Esophagus muscularis mucosa (tissue), 4 donors: ENCODE data around the gene AANAT. TPM values are rescaled to one million over a fixed set of nuclear protein-coding genes. Genes with fewer than 3 reads are reported as not detected.

Experiments
- DNase-seq: peaks from one replicate; pipeline ENCODE4 v3.0.0-alpha.2; 2017; ENCODE audit errors: extremely low spot score
- H3K27ac ChIP-seq, 4 donors: fragments of 200-600 bp; sonication (generic); replicated peaks in 1 of 4; 1 replicate in 3 of 4; 2 replicates in 1 of 4; pipeline ENCODE4 v1.5.1; 2016 to 2019; ENCODE audit warnings: mild to moderate bottlenecking in 1 of 4
- H3K27me3 ChIP-seq, 4 donors: fragments of 200-600 bp; sonication (generic); one replicate each; pipeline versions ENCODE4 v1.5.1 to v1.6.0; 2016 to 2019
- H3K36me3 ChIP-seq, 4 donors: fragments of 200-600 bp; sonication (generic); one replicate each; pipeline ENCODE4 v1.5.1; 2016 to 2019
- H3K4me1 ChIP-seq, 4 donors: fragments of 200-600 bp; sonication (generic); one replicate each; pipeline ENCODE4 v1.5.1; 2016 to 2019
- H3K4me3 ChIP-seq, 4 donors: fragments of 200-600 bp; sonication (generic); 1 replicate in 2 of 4; 2 replicates in 2 of 4; pipeline ENCODE4 v1.5.1; 2016 to 2019; ENCODE audit warnings: mild to moderate bottlenecking in 4 of 4, moderate library complexity in 1 of 4
- H3K9me3 ChIP-seq, 4 donors: fragments of 200-600 bp; sonication (generic); 1 replicate in 3 of 4; 2 replicates in 1 of 4; pipeline ENCODE4 v1.5.1; 2016 to 2019
- CTCF ChIP-seq, 3 experiments: fragments of 200-600 bp in 2 of 3; fragments of 450-650 bp in 1 of 3; sonication (generic) in 2 of 3; IDR thresholded peaks; one replicate each; pipeline ENCODE4 v1.5.1; 2017 to 2019; ENCODE audit warnings: antibody characterized with exemption in 3 of 3, mild to moderate bottlenecking in 2 of 3, moderate library complexity in 1 of 3
- EP300 ChIP-seq: sonication (generic); formaldehyde crosslinking; IDR thresholded peaks from one replicate; pipeline ENCODE4 v1.6.1; 2017; ENCODE audit warnings: antibody characterized with exemption
- POLR2A ChIP-seq: fragments of 450-650 bp; IDR thresholded peaks from one replicate; pipeline ENCODE4 v1.6.1; 2017; ENCODE audit warnings: antibody characterized with exemption, moderate library complexity, mild to moderate bottlenecking, low read depth
- POLR2AphosphoS5 ChIP-seq, 2 donors: sonication (generic); formaldehyde crosslinking; IDR thresholded peaks; one replicate each; pipeline ENCODE4 v1.6.1; 2017; ENCODE audit warnings: antibody characterized with exemption in 2 of 2
- WGBS: methylation state at CpG from one replicate; pipeline ENCODE4 v1.1.5; 2018; 5-methylcytosine and 5-hydroxymethylcytosine counted together
- intact Hi-C: fragments of 100-400 bp; cut with DNase I; formaldehyde crosslinking; loops from one replicate; pipeline ENCODE4 v1.15.1; 2023
- total RNA-seq, 4 donors: library from RNA; depleted of rRNA; stranded (reverse); fragments of >200 nt; gene quantifications; one replicate each; pipeline versions ENCODE4 v1.1.0 to v1.2.1, GENCODE V29; 2016

Gene AANAT
- total RNA-seq, 4 donors from 2014 or later: not detected

- Histone ChIP-seq H3K9me3 (no peaks in the 10 kb centered on the region), H3K4me3 (no peak overlapping the region), H3K36me3 (peaks cover 0 to 7% (median 1%) of the 10 kb centered on the region in 4 donors), H3K4me1 (peaks cover 0 to 28% (median 2%) of the 10 kb centered on the region in 4 donors), H3K27ac (no peak overlapping the region), H3K27me3 (no peaks in the 10 kb centered on the region)
- 97% methylated on average over 11 of the region's 11 CpGs for WGBS
- no peak for TF ChIP-seq EP300
- TF ChIP-seq CTCF (IDR thresholded peaks at IDR 0.05): no peak
- TF ChIP-seq POLR2A: no peak
- TF ChIP-seq POLR2AphosphoS5 (IDR thresholded peaks at IDR 0.05): no peak
- intact Hi-C loops: no loop called here
- no peak for DNase-seq
These were observed 31.7 kb upstream of the AANAT start for GRCh38 chr17:76435751-76436150.

- H3K27ac ChIP-seq: no peak overlapping the region
- H3K9me3 ChIP-seq: no peaks in the 10 kb centered on the region
- peaks cover 0 to 7% (median 1%) of the 10 kb centered on the region in 4 donors for H3K36me3 ChIP-seq
- no peak overlapping the region for H3K4me3 ChIP-seq
- no peak for DNase-seq
- TF ChIP-seq EP300 (no peak), POLR2AphosphoS5 (IDR thresholded peaks at IDR 0.05) (no peak), POLR2A (no peak), CTCF (IDR thresholded peaks at IDR 0.05) (no peak)
- peaks cover 0 to 17% (median 0%) of the 10 kb centered on the region in 4 donors for H3K4me1 ChIP-seq
- intact Hi-C loops: no loop called here
- no peaks in the 10 kb centered on the region for H3K27me3 ChIP-seq
- WGBS: 82% methylated on average over 13 of the region's 13 CpGs
These were observed 29.7 kb upstream of the AANAT start for GRCh38 chr17:76437467-76438402.

- Histone ChIP-seq H3K9me3 (no peaks in the 10 kb centered on the region), H3K27me3 (no peaks in the 10 kb centered on the region), H3K36me3 (peaks cover 0 to 4% (median 1%) of the 10 kb centered on the region in 4 donors), H3K27ac (no peak overlapping the region), H3K4me3 (no peak overlapping the region), H3K4me1 (peaks cover 0 to 17% (median 0%) of the 10 kb centered on the region in 4 donors)
- TF ChIP-seq POLR2AphosphoS5 (IDR thresholded peaks at IDR 0.05) (no peak), CTCF (IDR thresholded peaks at IDR 0.05) (no peak), EP300 (no peak), POLR2A (no peak)
- intact Hi-C loops: no loop called here
- DNase-seq: no peak
- WGBS: 97% methylated on average over 9 of the region's 9 CpGs
These were observed 28.5 kb upstream of the AANAT start for GRCh38 chr17:76438906-76439305.

- DNase-seq: no peak
- no peak for TF ChIP-seq POLR2AphosphoS5 (IDR thresholded peaks at IDR 0.05)
- Histone ChIP-seq H3K36me3 (peaks cover 0 to under 1% (median under 1%) of the 10 kb centered on the region in 4 donors), H3K27ac (no peak overlapping the region), H3K27me3 (no peaks in the 10 kb centered on the region), H3K4me1 (peaks cover 0 to 15% (median 0%) of the 10 kb centered on the region in 4 donors), H3K9me3 (no peaks in the 10 kb centered on the region), H3K4me3 (no peak overlapping the region)
- 89% methylated on average over 6 of the region's 6 CpGs for WGBS
- intact Hi-C loops: no loop called here
These were observed 28.0 kb upstream of the AANAT start for GRCh38 chr17:76439314-76439928.

GRCh38 chr17:76440751-76441362 is 26.5 kb upstream of the AANAT start:
- 65% methylated on average over 2 of the region's 2 CpGs for WGBS
- Histone ChIP-seq H3K27ac (no peak overlapping the region), H3K36me3 (no peaks in the 10 kb centered on the region), H3K4me3 (no peak overlapping the region), H3K27me3 (no peaks in the 10 kb centered on the region), H3K9me3 (no peaks in the 10 kb centered on the region), H3K4me1 (peaks cover under 1 to 11% (median 6%) of the 10 kb centered on the region in 4 donors)
- intact Hi-C loops: no loop called here
- TF ChIP-seq POLR2A (no peak), EP300 (no peak), CTCF (IDR thresholded peaks at IDR 0.05) (no peak), POLR2AphosphoS5 (IDR thresholded peaks at IDR 0.05) (no peak)
- DNase-seq: no peak
